DMS153 treated with DMSO at 0.1 percent for 48 hours (cell line): ENCODE measurements around the gene VPS18.

Experiments
- DNase-seq: peaks from one replicate; lab custom pipeline; 2025; ENCODE audit not compliant: unreplicated experiment; lab: John Stamatoyannopoulos, UW

Gene VPS18

GRCh38 chr15:40899536-40900207 lies 5.4 kb downstream of the VPS18 start:
- no peak for DNase-seq

DNA sequence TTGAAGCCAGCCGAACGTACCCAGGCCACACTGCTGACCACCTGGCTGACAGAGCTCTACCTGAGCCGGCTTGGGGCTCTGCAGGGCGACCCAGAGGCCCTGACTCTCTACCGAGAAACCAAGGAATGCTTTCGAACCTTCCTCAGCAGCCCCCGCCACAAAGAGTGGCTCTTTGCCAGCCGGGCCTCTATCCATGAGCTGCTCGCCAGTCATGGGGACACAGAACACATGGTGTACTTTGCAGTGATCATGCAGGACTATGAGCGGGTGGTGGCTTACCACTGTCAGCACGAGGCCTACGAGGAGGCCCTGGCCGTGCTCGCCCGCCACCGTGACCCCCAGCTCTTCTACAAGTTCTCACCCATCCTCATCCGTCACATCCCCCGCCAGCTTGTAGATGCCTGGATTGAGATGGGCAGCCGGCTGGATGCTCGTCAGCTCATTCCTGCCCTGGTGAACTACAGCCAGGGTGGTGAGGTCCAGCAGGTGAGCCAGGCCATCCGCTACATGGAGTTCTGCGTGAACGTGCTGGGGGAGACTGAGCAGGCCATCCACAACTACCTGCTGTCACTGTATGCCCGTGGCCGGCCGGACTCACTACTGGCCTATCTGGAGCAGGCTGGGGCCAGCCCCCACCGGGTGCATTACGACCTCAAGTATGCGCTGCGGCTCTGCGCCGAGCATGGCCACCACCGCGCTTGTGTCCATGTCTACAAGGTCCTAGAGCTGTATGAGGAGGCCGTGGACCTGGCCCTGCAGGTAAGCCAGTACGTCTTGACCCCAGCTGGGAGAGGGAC lies 6.2 kb downstream of the VPS18 start:
- no peak for DNase-seq

- no peak for DNase-seq
Observed at GRCh38 chr15:40901053-40901443, 6.8 kb downstream of the VPS18 start.

- DNase-seq = no peak
Observed at GRCh38 chr15:40902605-40903561, 8.6 kb downstream of the VPS18 start.

- DNase-seq = no peak
Observed at GRCh38 chr15:40904552-40905201, 10.4 kb downstream of the VPS18 start.

GRCh38 chr15:40906091-40906990 lies 12.1 kb downstream of the VPS18 start:
- DNase-seq = peak; percentile 46

- no peak for DNase-seq
Observed at GRCh38 chr15:40906991-40907802, 12.9 kb downstream of the VPS18 start.

DNA sequence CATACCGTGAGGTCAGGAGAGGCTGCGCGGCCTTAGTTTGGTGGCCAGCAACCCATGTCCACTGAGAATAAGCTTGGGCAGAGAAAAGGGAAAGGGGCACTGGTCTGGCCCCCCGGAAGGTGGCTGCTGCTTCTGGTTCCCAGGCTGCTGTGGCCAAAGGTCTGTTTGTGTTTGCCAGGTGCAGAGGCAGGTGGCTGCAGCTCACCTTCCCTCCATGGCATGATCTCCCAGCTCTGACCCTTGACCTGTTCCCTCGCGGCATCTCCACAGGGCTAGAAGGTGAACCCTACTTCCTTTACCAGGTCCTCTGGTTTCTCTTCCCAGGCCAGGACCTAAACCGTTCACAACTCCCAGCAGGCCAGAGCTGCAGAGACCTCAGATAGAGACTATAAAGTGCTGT lies 13.8 kb downstream of the VPS18 start:
- no peak for DNase-seq

DNA sequence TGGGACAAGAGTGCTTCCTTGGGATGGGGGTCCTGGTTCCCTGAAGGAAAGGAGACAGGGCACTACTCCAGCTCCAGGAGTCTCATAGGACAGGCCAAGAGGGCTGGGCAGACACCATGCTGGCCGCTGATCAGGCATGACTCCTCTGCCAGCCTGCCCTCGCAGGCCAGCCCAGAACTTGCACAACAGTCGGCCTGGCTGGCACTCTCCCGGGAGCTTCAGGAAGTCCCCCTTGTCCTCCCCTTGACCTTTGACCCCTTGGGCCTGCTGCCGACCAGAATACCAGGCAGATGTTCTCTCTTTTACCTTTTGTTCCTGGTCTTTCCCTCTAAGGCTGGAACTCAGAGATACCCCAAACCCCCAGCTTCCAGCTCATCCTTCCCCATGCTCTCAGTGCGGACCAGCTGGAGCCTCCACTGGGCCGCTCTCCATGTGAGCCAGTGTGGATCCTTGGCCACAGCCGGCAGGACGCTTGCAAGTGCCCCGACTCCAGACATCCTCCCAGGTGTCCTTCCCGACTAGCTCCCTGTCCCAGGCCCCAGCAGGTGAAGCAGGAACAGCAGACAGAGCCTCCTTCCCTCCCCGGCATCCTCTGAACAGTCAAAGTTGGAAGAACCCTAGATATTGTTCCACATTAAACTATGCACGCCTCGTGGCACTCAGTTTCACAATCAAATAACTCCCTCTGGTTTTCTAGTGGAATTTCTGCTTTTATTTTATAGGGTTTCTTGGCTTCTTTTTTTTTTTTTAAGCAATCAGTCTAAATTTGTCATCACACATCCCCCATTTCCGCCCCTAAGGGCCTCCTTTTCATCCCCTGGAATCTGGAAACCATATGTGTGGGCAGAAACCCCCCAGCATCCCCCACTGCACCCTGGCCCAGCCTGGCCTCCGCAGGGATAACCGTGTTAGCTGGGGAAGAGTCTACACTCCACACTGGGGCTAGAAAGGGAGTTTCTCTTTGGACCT lies 15.7 kb downstream of the VPS18 start:
- DNase-seq = no peak

- no peak for DNase-seq
Observed at GRCh38 chr15:40911141-40911540, 16.9 kb downstream of the VPS18 start.

GRCh38 chr15:40911693-40912092 lies 17.4 kb downstream of the VPS18 start:
- DNase-seq = no peak

DNA sequence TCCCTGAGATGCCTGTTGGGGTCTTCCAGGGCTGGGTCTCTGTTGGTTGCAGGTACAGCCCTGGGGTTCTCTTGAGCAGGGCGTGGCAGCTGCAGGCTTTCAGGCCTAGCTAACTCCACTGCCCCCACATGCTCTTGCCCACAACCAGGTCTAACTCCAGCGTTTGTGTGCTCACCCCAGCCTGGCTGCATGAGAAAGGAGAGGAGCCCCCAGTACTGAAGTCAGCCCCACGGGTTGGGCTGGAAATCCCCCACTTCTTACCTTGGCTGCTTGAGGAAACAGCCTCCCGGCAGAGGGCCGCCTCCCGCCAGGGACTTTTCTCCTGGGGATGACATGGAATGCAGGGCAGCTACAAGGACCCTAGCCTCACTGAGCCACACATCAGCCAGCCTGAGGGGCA lies 18.2 kb downstream of the VPS18 start:
- DNase-seq = no peak

DNA sequence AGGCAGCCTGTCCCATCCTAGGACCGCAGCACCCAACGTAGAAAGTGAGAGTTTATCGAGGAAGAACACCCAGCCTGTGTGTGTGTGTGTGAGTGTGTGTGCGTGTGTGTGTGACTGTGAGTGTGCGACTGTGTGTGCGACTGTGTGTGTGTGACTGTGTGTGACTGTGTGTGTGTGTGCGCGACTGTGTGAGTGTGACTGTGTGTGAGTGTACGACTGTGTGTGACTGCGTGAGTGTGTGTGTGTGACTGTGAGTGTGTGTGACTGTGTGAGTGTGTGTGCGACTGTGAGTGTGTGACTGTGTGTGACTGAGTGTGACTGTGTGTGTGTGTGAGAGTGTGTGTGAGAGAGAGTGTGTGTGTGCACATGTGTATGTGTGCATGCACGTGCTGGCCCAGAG lies 19.8 kb downstream of the VPS18 start:
- DNase-seq = no peak

DNA sequence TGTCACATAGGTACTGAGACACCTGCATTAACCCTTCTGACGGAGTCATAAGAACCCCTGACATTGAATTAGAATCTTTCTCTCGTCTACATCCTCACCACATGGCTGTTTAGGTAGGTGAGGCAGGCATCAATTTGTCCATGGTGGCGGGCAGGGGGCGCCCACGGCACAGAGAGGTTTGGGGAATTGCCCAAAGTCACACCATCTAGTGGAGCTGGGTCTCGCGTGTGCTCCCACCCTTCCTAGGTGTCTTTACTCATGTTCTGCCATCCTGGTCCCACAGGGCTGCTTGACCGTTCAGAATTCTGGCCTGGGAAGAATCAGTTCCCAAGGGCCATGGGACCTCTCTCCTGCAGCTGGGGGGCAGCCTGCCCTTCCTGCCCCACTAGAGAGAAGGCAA lies 20.2 kb downstream of the VPS18 start:
- DNase-seq = no peak

GRCh38 chr15:40915116-40915661 lies 20.9 kb downstream of the VPS18 start:
- DNase-seq = no peak

DNA sequence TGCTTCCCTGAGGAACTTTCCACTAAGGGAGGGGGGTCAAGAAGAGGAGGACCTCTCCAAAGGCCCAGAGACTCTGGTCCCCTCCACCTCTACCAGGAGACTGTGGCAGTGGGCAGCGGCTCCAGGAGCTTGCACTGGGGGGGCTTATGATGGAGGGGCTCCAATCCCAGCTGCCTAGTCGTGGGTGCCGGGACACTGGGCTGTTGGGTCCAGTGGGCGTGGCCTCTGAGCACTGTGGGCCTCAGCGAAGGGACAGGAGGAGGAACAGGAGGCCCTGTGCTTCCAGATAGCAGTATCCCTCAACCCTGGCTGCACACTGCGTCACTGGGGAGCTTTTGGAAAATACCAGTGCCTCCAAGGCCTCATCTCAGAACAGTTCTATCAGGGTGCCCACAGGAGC lies 21.4 kb downstream of the VPS18 start:
- no peak for DNase-seq

DNA sequence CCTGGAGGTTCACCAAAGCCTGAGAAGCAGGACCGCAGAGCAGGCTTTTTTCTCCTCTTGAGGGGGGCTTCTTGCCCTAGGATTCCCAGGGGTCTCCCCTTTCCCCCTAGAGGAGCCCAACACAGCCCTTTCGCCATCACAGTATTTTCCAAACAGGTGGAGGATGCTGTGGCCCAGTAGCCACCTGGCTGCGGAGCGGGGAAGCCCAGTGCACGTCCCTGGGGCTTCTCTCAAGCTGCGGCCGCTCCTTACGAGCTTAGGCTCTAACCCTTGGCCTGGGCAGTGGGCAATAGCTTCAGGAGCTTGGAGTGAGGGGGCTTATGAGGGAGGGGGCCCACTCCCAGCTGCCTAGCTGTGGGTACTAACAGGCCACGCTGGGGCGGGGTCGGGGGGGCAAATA lies 23.3 kb downstream of the VPS18 start:
- DNase-seq = no peak
